ENCODE data around the gene TBC1D1. TPM values are rescaled to one million over a fixed set of nuclear protein-coding genes. Genes with fewer than 3 reads are reported as not detected.

The TBC1D1 gene
- total RNA-seq, 4 donors from 2014 or later: 66.2 to 120 (median 87.9) TPM

DNA sequence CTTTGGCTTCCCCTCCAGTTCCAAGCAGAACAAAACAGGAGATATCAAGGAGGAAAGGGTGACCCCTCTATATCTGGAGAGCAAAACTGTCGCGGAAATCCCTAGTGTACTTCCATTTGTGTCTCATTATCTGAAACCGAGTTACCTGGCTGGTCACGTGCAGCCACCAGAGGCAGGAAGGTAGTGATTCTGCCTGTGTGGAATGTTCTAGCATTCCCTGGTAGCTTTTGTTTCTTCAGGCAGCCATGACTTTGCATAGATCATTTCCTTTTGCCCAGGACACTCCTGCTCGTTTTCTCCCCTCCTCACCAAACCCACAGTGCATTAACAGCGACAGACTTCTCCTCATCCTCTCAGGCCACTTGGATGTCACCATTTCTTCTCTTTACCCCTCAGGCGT, 177.2 kb downstream of the TBC1D1 start:
- TF ChIP-seq POLR2A (IDR thresholded peaks at IDR 0.05) (no peak), CTCF (IDR thresholded peaks at IDR 0.05) (no peak)
- Histone ChIP-seq H3K36me3 (peaks cover 0 to 5% (median 0%) of the 10 kb centered on the region in 3 donors), H3K4me1 (peaks cover 0 to 2% (median 0%) of the 10 kb centered on the region in 4 donors), H3K27ac (no peak overlapping the region), H3K27me3 (no peaks in the 10 kb centered on the region), H3K9me3 (no peaks in the 10 kb centered on the region), H3K4me3 (no peak overlapping the region)
- no peak for DNase-seq

- Histone ChIP-seq H3K4me3 (no peak overlapping the region), H3K9me3 (no peaks in the 10 kb centered on the region), H3K4me1 (no peaks in the 10 kb centered on the region), H3K36me3 (peaks cover 0 to 1% (median 0%) of the 10 kb centered on the region in 3 donors), H3K27ac (no peak overlapping the region), H3K27me3 (no peaks in the 10 kb centered on the region)
- TF ChIP-seq CTCF (IDR thresholded peaks at IDR 0.05): peak in 3 of 6 experiments; percentile 67 to 75 (median 74)
- TF ChIP-seq POLR2A (IDR thresholded peaks at IDR 0.05): no peak
- peak in 2 of 3 donors; percentile 60 to 63 for DNase-seq
Observed at GRCh38 chr4:38069271-38069760, 178.4 kb downstream of the TBC1D1 start.

- no peaks in the 10 kb centered on the region for H3K27me3 ChIP-seq
- no peaks in the 10 kb centered on the region for H3K9me3 ChIP-seq
- peak overlapping the region in 2 of 4 donors; percentile 10 to 47 for H3K27ac ChIP-seq
- TF ChIP-seq POLR2A (IDR thresholded peaks at IDR 0.05) (no peak), CTCF (IDR thresholded peaks at IDR 0.05) (no peak)
- peaks cover 0 to 17% (median 0%) of the 10 kb centered on the region in 4 donors for H3K4me1 ChIP-seq
- no peak overlapping the region for H3K4me3 ChIP-seq
- H3K36me3 ChIP-seq: no peaks in the 10 kb centered on the region
- no peak for DNase-seq
Observed at GRCh38 chr4:38071801-38072431, 181.0 kb downstream of the TBC1D1 start.

GRCh38 chr4:38072578-38072977, 181.7 kb downstream of the TBC1D1 start:
- no peak for DNase-seq
- Histone ChIP-seq H3K27me3 (no peaks in the 10 kb centered on the region), H3K36me3 (no peaks in the 10 kb centered on the region), H3K4me1 (peaks cover 0 to 17% (median 0%) of the 10 kb centered on the region in 4 donors), H3K4me3 (no peak overlapping the region), H3K27ac (no peak overlapping the region), H3K9me3 (no peaks in the 10 kb centered on the region)
- TF ChIP-seq CTCF (IDR thresholded peaks at IDR 0.05) (no peak), POLR2A (IDR thresholded peaks at IDR 0.05) (no peak)

- Histone ChIP-seq H3K27me3 (no peaks in the 10 kb centered on the region), H3K9me3 (no peaks in the 10 kb centered on the region), H3K36me3 (no peaks in the 10 kb centered on the region), H3K4me1 (peaks cover 0 to 27% (median 2%) of the 10 kb centered on the region in 4 donors), H3K4me3 (no peak overlapping the region), H3K27ac (peak overlapping the region in 1 of 4 donors; percentile 71)
- TF ChIP-seq POLR2A (IDR thresholded peaks at IDR 0.05) (no peak), CTCF (IDR thresholded peaks at IDR 0.05) (no peak)
- no peak for DNase-seq
Observed at GRCh38 chr4:38073596-38074234, 182.8 kb downstream of the TBC1D1 start.
